Measurements from ENCODE around the gene DIP2C. TPM values are rescaled to one million over a fixed set of nuclear protein-coding genes. Genes with fewer than 3 reads are reported as not detected.

DIP2C gene
- total RNA-seq, 1 donor from 2014 or later: 23.1 TPM

DNA sequence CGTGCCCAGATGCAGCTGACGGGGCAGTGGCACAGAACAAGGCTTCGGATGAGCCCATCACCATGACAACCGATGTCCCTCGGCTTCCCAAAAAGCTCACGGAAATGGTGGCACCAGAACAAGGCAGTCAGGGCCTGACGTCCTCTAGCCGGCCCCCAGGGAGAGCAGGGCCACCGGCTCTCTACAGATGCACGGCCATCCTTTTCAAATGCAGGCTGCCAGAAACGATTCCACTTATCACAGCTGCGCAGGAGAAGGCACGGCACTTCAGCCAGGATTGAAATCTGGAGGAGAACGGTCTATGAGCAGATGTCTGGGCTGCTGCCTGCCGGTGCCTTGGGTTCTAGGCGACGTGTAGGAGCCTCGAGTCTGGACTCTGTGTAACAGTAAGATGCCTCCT, 330.4 kb downstream of the DIP2C start:
- DNase-seq (ENCODE audit: extremely low spot score, unreplicated experiment): no peak
- H3K27me3 Mint-ChIP-seq: no peaks in the 10 kb centered on the region
- TF ChIP-seq, protein P1, sequence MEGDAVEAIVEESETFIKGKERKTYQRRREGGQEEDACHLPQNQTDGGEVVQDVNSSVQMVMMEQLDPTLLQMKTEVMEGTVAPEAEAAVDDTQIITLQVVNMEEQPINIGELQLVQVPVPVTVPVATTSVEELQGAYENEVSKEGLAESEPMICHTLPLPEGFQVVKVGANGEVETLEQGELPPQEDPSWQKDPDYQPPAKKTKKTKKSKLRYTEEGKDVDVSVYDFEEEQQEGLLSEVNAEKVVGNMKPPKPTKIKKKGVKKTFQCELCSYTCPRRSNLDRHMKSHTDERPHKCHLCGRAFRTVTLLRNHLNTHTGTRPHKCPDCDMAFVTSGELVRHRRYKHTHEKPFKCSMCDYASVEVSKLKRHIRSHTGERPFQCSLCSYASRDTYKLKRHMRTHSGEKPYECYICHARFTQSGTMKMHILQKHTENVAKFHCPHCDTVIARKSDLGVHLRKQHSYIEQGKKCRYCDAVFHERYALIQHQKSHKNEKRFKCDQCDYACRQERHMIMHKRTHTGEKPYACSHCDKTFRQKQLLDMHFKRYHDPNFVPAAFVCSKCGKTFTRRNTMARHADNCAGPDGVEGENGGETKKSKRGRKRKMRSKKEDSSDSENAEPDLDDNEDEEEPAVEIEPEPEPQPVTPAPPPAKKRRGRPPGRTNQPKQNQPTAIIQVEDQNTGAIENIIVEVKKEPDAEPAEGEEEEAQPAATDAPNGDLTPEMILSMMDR (conservative IDR thresholded peaks at IDR 0.05): no peak
- no peak overlapping the region for H3K4me3 Mint-ChIP-seq
- no peaks in the 10 kb centered on the region for H3K9me3 Mint-ChIP-seq
- peaks cover 25% of the 10 kb centered on the region for H3K36me3 Mint-ChIP-seq
- H3K27ac Mint-ChIP-seq: no peak overlapping the region
- peaks cover 14% of the 10 kb centered on the region for H3K4me1 Mint-ChIP-seq (ENCODE audit: unreplicated experiment)

DNA sequence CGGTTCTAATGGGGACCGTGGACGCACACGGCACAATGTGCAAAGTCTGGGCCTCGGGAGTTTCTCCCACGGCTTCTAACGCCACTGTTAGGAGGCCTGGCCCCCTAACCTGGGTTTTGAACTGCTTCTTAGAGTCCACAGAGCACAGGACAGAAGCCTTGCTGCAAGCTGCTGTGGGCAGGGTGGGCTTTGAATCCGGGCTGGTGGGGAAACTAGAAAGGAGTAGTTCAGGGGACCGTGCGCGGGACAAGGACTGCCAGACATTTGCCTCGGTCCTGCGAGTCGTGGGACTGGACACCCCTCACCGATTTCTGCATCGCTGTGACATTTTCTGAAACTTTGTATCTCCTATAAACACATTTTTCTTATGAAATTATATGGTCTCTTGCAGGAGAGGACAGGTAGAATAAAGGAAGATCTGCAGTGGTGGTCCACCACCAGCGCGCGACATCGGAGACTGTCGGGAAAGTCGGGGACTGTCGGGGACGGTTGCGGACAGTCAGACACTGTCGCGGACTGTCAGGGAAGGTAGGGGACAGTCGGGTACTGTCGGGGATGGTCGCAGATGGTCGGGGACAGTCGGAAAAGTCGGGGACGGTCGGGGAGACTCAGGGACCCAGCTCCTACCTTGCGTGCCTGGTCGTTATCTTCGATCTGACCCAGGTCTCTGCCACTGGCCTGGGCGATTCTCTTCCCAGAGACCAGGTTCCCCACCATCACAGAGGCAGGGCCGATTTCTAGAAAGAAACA, 332.1 kb downstream of the DIP2C start:
- DNase-seq (ENCODE audit: extremely low spot score, unreplicated experiment): no peak
- TF ChIP-seq, protein P1 (conservative IDR thresholded peaks at IDR 0.05): no peak
- H3K27me3 Mint-ChIP-seq: no peaks in the 10 kb centered on the region
- no peak overlapping the region for H3K4me3 Mint-ChIP-seq
- H3K4me1 Mint-ChIP-seq (ENCODE audit: unreplicated experiment): peaks cover 11% of the 10 kb centered on the region
- H3K36me3 Mint-ChIP-seq: peaks cover 23% of the 10 kb centered on the region
- no peak overlapping the region for H3K27ac Mint-ChIP-seq
- H3K9me3 Mint-ChIP-seq: no peaks in the 10 kb centered on the region

DNA sequence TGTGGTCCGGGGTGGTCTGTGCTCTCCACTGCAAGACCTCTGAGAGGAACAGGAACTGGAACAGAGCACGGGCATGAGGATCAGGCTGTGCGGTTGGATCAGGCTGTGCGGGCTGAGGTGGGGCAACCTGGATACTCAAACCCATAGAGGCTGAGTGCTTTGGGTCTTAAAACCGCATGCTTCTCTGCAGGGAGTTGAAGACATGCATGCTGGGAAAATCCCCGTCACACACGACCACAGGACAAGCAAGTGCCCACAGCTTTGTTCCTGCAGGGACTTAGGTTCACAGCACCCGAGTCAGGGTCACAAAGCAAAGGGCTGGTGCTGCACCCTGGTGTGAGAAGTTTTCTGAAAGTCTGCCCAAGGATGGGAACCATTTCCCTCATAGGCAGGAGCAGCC, 333.0 kb downstream of the DIP2C start:
- no peak for DNase-seq (ENCODE audit: extremely low spot score, unreplicated experiment)
- Mint-ChIP-seq H3K27ac (no peak overlapping the region), H3K4me1 (ENCODE audit: unreplicated experiment) (peaks cover 4% of the 10 kb centered on the region), H3K36me3 (peaks cover 18% of the 10 kb centered on the region), H3K27me3 (no peaks in the 10 kb centered on the region), H3K9me3 (no peaks in the 10 kb centered on the region), H3K4me3 (no peak overlapping the region)
- TF ChIP-seq, protein P1 (conservative IDR thresholded peaks at IDR 0.05): no peak

DNA sequence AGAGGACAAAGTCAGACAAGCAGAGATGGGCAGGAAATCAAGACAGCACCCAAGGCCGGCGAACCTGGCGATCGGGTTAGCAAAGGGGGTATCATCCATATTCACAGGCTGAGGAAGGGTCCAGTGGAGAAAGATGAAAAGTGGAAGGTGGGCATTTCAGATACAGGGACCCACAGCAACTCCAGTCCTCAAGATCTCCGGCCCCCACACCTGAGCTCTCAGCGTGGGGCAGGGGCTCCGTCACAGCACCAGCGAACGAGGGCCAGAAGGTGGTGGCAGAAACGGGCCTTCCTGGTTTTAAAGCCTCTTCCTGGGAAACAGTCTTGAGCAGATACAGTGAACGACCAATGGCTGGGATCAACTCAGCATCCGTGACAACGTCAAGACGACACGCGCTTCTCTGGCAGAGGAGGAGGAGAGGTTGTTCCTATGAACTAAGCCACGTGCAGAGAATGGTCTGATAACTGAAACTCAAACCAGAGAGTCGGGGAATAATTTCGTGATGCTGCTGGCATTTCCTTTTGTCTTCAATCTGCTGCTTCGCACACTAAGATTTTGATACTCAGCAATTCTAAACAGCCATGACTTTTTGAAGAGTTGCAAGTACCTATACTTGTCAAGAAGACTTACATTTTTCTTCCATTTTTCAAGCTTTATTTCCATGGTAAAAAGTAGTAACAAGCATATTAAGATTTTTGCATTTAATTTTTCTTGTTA, 334.4 kb downstream of the DIP2C start:
- Mint-ChIP-seq H3K27me3 (no peaks in the 10 kb centered on the region), H3K27ac (peak overlapping the region; percentile 28), H3K9me3 (no peaks in the 10 kb centered on the region), H3K4me3 (no peak overlapping the region), H3K4me1 (ENCODE audit: unreplicated experiment) (no peaks in the 10 kb centered on the region), H3K36me3 (peaks cover 15% of the 10 kb centered on the region)
- no peak for DNase-seq (ENCODE audit: extremely low spot score, unreplicated experiment)
- TF ChIP-seq, protein P1 (conservative IDR thresholded peaks at IDR 0.05): no peak

DNA sequence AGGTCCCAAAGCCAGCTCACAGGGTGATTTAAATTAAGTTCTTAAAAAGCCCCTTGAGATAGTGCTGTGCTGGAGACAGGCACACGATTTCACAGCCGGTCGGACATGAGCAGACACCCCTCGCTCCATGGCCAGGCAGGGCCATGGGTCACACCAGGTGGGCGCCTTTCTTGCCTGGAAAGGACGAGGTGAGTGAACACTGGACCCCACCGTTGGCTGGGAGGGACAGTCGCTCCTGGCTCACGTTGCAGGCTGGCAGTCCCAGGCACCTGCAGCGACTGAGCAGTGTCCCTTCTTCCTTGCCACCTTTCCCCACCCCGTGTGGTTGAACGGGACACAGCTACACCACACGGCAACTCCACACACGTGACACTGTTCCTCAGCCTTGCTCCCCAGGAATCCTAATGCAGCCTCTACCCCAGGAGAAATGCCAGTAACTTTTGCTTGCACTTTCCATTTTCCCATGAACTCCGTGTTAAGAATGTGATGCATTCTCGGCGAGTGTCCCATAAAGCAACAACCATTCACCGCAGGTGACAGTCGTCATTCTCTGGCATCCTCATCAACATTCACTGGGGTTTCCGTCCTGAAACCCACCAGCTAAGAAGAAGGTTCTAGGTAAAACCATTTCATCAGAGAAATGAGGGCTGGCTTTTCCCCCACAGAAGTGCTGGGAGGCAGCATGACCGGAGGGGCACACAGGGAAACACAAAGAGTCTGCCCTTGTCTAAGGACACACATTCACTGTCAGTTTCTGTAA, 336.8 kb downstream of the DIP2C start:
- DNase-seq (ENCODE audit: extremely low spot score, unreplicated experiment): no peak
- no peaks in the 10 kb centered on the region for H3K9me3 Mint-ChIP-seq
- H3K27me3 Mint-ChIP-seq: no peaks in the 10 kb centered on the region
- no peak overlapping the region for H3K4me3 Mint-ChIP-seq
- H3K36me3 Mint-ChIP-seq: peaks cover 29% of the 10 kb centered on the region
- no peaks in the 10 kb centered on the region for H3K4me1 Mint-ChIP-seq (ENCODE audit: unreplicated experiment)
- no peak overlapping the region for H3K27ac Mint-ChIP-seq
- TF ChIP-seq, protein P1 (conservative IDR thresholded peaks at IDR 0.05): no peak

Measured in type B pancreatic cell (in vitro differentiated cells).